Stimulated activated CD8-positive, alpha-beta memory T cell treated with anti-CD3 and anti-CD28 coated beads, Interleukin-15, amount 100 ng/mL, for 48 hours (primary cell): ENCODE results near the gene CTDSP2.
"Not testable (repeated sequence)": the region's sequence is repeated elsewhere in the genome, so short reads cannot be mapped to it uniquely, and the experiment has no call there.

Experiments used
- DNase-seq, 2 donors: peaks; one replicate each; pipeline ENCODE4 v3.0.0-alpha.2; 2020; ENCODE audit warnings: low read depth in 2 of 2

The CTDSP2 gene

GRCh38 chr12:57846577-57847319 lies at the start of gene CTDSP2:
TSS of gene CTDSP2 (minus strand) at chr12:57846729. CDS start at chr12:57846435, 294 bp downstream.
- peak; percentile 86 to 89 for DNase-seq

GRCh38 chr12:57896115-57896433 lies 49.5 kb upstream of the CTDSP2 start:
- no peak for DNase-seq

GRCh38 chr12:57895389-57896114 lies 49.0 kb upstream of the CTDSP2 start:
- no peak for DNase-seq

GRCh38 chr12:57894399-57895292 lies 48.1 kb upstream of the CTDSP2 start:
- no peak for DNase-seq

- no peak for DNase-seq
These were observed 47.2 kb upstream of the CTDSP2 start for GRCh38 chr12:57893431-57894353.

GRCh38 chr12:57892232-57892972 lies 45.9 kb upstream of the CTDSP2 start:
- no peak for DNase-seq

GRCh38 chr12:57891542-57892228 lies 45.2 kb upstream of the CTDSP2 start:
- no peak for DNase-seq

- no peak for DNase-seq
These were observed 43.9 kb upstream of the CTDSP2 start for GRCh38 chr12:57890191-57891115.

GRCh38 chr12:57889500-57889989 lies 43.0 kb upstream of the CTDSP2 start:
- DNase-seq, result no peak

GRCh38 chr12:57888409-57889157 lies 42.1 kb upstream of the CTDSP2 start:
- no peak for DNase-seq

- no peak for DNase-seq
These were observed 41.3 kb upstream of the CTDSP2 start for GRCh38 chr12:57887631-57888408.

GRCh38 chr12:57886964-57887363 lies 40.4 kb upstream of the CTDSP2 start:
- not testable (repeated sequence) for DNase-seq

- DNase-seq, result no peak
These were observed 40.0 kb upstream of the CTDSP2 start for GRCh38 chr12:57886542-57886941.

- DNase-seq, result no peak
These were observed 38.7 kb upstream of the CTDSP2 start for GRCh38 chr12:57885207-57885606.

- DNase-seq, result no peak
These were observed 37.2 kb upstream of the CTDSP2 start for GRCh38 chr12:57883700-57884099.

- DNase-seq, result no peak
These were observed 36.5 kb upstream of the CTDSP2 start for GRCh38 chr12:57883057-57883456.

- no peak for DNase-seq
These were observed 36.0 kb upstream of the CTDSP2 start for GRCh38 chr12:57882575-57882974.
